PC-3 (cell line): ENCODE results near the gene KIF17.

Experiments
- CTCF ChIP-seq: fragments of 300-600 bp; sonication (generic); conservative IDR thresholded peaks from 2 replicates; pipeline ENCODE4 v1.5.1; 2017; ENCODE audit warnings: antibody characterized with exemption, low read depth, mild to moderate bottlenecking, low read length
- EZH2 ChIP-seq: fragments of 300-600 bp; sonication (generic); IDR thresholded peaks from one replicate; pipeline ENCODE4 v1.6.1; 2017; ENCODE audit warnings: antibody characterized with exemption, mild to moderate bottlenecking, low read length; ENCODE audit not compliant: unreplicated experiment

- TF ChIP-seq CTCF (no peak), EZH2 (no peak)
These were observed 16.4 kb downstream of the KIF17 start for GRCh38 chr1:20701446-20701845.
